PFSK-1 (cell line): ENCODE measurements around the gene NTPCR.

Source experiments
- FOXP2 ChIP-seq: optimal IDR thresholded peaks from 2 replicates; pipeline ENCODE3; 2011; ENCODE audit warnings: borderline replicate concordance, control low read depth, inconsistent platforms; ENCODE audit not compliant: insufficient read depth; ENCODE audit errors: extremely low read length, extremely low read depth
- POLR2AphosphoS5 ChIP-seq: IDR thresholded peaks from 2 replicates; pipeline ENCODE4 v1.6.1; 2012; ENCODE audit warnings: low read depth, mild to moderate bottlenecking, control low read depth, low read length, moderate library complexity
- SIN3A ChIP-seq: IDR thresholded peaks from 2 replicates; pipeline ENCODE4 v1.6.1; 2012; ENCODE audit warnings: mild to moderate bottlenecking, low read length, moderate library complexity, borderline replicate concordance; ENCODE audit not compliant: insufficient read depth
- TAF1 ChIP-seq: IDR thresholded peaks from 2 replicates; pipeline ENCODE4 v1.6.1; 2012; ENCODE audit warnings: low read length, control low read depth, borderline replicate concordance; ENCODE audit not compliant: insufficient read depth
- TF ChIP-seq, protein P1 (sequence below), 2 experiments: IDR thresholded peaks; 2 replicates each; pipeline versions ENCODE4 v1.6.1 to v1.8.0; 2011 to 2012; ENCODE audit warnings: low read depth in 2 of 2, low read length in 2 of 2, control low read depth in 1 of 2, inconsistent platforms in 1 of 2, mild to moderate bottlenecking in 1 of 2, moderate library complexity in 1 of 2; ENCODE audit not compliant: insufficient read depth in 1 of 2

NTPCR gene

GRCh38 chr1:232909752-232910151 is 40.7 kb upstream of the NTPCR start:
- no peak for TF ChIP-seq SIN3A
- no peak for TF ChIP-seq TAF1
- TF ChIP-seq POLR2AphosphoS5: no peak
- TF ChIP-seq FOXP2: no peak
- TF ChIP-seq, protein P1, sequence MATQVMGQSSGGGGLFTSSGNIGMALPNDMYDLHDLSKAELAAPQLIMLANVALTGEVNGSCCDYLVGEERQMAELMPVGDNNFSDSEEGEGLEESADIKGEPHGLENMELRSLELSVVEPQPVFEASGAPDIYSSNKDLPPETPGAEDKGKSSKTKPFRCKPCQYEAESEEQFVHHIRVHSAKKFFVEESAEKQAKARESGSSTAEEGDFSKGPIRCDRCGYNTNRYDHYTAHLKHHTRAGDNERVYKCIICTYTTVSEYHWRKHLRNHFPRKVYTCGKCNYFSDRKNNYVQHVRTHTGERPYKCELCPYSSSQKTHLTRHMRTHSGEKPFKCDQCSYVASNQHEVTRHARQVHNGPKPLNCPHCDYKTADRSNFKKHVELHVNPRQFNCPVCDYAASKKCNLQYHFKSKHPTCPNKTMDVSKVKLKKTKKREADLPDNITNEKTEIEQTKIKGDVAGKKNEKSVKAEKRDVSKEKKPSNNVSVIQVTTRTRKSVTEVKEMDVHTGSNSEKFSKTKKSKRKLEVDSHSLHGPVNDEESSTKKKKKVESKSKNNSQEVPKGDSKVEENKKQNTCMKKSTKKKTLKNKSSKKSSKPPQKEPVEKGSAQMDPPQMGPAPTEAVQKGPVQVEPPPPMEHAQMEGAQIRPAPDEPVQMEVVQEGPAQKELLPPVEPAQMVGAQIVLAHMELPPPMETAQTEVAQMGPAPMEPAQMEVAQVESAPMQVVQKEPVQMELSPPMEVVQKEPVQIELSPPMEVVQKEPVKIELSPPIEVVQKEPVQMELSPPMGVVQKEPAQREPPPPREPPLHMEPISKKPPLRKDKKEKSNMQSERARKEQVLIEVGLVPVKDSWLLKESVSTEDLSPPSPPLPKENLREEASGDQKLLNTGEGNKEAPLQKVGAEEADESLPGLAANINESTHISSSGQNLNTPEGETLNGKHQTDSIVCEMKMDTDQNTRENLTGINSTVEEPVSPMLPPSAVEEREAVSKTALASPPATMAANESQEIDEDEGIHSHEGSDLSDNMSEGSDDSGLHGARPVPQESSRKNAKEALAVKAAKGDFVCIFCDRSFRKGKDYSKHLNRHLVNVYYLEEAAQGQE (IDR thresholded peaks at IDR 0.05; ENCODE audit: insufficient read depth in 1 of 2, low read depth in 2 of 2, low read length in 2 of 2): no peak

DNA sequence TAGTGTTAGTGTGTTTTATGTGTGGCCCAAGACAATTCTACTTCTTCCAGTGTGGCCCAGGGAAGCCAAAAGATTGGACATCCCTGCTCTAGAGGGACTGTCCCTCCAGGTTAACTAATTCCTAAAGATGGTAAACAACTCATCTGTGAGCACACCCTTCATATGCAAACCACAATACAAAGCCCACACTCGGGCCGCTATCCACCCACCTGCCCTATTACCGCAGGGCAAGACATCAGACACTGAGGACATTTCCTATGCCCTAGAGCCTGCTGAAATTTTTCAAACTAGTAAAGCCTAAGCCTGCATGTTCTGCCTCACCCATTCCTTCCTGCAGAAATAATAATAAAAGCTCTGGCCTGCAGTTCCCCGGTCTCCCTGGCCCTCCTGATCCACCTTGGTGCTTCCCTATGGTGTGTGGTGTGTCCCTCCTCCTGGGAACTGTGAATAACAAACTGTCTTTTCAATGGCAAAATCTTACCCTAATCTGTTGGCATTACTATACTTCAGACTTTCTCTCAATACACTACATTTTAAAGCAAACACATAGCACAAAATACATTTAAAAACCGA is 39.3 kb upstream of the NTPCR start:
- no peak for TF ChIP-seq TAF1
- no peak for TF ChIP-seq FOXP2
- TF ChIP-seq, protein P1 (IDR thresholded peaks at IDR 0.05; ENCODE audit: insufficient read depth in 1 of 2, low read depth in 2 of 2, low read length in 2 of 2): no peak
- TF ChIP-seq SIN3A: no peak
- TF ChIP-seq POLR2AphosphoS5: no peak

DNA sequence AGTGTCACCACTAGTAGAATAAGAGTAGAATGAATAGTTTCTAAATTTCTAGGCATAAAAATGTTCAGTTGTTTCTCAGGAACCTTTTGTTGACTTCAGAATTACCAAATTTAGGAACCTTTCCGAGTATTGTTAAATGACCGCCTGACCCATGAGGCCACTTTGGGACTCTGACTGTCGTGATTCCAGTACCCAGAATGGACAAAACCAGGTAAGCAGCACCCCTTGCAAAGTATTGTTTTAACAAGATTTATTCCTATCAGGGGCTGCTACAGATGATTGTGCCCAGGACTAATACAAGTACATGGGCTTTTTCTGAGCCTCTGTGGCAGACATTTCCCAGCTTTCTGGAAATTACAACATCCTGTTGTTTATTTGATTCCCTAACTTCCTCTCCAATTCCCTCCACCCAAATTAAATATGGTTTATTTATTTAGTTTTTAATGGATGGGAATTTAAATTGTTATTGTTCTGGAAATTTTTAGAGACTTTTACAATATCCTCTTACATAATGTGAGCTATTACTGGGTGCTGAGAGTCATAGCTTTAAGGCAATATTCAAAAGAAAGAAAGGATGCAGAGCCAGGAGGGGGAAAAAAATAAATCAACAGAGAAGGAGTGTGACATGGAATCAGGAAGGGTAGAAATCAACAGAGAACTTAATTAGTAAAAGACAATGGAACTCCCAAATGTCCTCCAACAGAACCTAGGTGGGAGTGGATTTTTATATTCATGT is 37.4 kb upstream of the NTPCR start:
- TF ChIP-seq, protein P1 (IDR thresholded peaks at IDR 0.05; ENCODE audit: insufficient read depth in 1 of 2, low read depth in 2 of 2, low read length in 2 of 2): no peak
- TF ChIP-seq FOXP2 (no peak), POLR2AphosphoS5 (no peak)

GRCh38 chr1:232915212-232915611 is 35.2 kb upstream of the NTPCR start:
- TF ChIP-seq TAF1: no peak
- TF ChIP-seq FOXP2: no peak
- TF ChIP-seq, protein P1 (IDR thresholded peaks at IDR 0.05; ENCODE audit: insufficient read depth in 1 of 2, low read depth in 2 of 2, low read length in 2 of 2): no peak
- no peak for TF ChIP-seq SIN3A
- no peak for TF ChIP-seq POLR2AphosphoS5

DNA sequence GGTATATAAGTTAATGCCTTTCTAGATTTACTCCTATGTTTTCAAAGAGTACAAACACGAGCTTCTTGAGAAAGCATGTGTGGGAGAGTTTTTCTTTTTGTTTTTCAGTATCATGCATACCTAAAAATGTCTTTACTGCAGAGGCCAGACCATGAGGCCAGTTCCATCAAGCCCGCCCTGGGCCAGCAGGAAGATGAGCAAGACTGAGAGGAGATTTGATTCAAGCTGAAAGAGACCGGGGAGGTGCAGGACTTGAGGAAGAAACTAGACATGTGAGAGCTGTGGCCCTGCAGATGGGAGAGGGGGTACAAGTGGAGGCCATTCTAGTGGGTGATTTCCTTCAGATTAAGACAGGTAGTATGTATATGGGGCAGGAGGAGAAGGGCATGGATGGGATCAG is 33.4 kb upstream of the NTPCR start:
- TF ChIP-seq FOXP2 (no peak), POLR2AphosphoS5 (no peak)
